ENCODE results near the gene PTK6. TPM values are rescaled to one million over a fixed set of nuclear protein-coding genes. Genes with fewer than 3 reads are reported as not detected.

Gene PTK6
- total RNA-seq, 4 donors from 2014 or later = 0.36 TPM; not detected in 3

DNA sequence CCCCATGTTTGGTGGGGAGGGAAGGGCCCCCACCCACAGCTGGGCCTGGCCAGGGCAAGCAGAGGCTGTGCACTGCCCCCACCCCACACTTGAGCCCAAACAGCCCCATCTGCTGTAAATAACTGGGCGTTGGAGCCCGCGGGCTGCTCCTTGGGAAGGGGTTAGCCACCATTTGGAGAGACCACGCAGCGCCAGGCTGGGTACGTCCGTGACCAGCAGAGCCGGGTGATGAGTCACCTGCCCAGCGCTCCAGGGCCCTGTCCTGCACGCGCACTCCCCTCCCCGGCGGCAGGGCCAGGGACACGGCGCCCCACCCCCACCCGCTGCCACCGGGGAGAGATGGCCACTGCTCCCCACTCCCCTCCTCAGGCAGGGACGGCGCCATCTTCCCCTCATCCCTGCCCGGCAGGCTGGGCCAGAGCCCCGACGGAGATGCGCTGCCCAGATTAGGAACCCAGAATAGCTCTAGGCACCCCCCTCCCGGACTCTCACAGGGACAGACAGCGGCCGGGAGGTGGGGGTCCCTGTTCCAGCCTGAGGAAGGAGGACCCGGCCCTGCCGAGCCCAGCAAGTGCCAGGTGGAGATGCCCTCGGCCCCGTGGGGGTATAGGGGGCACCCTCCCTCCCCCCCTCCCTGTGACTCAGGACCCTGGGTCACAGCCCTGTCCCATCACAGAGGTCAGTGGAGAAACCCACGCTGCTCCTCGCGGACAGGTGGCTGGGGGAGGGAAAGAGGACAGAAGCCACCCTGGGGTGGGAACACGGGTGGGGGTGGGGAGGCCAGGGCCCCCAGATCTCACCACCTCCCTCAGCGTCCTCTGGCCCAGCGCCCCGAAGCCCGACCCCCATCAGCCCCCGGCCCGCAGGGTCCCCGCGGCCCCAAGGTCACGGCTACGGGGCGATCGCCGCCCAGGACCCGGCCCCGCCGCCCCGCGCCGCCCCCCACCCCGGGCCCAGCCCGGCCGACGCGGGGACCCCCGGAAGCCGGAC, 38.9 kb downstream of the PTK6 start:
- Histone ChIP-seq H3K9me3 (no peaks in the 10 kb centered on the region), H3K36me3 (peaks cover 0 to 26% of the 10 kb centered on the region in 2 donors), H3K4me3 (peak overlapping the region; percentile 67 to 88 (median 84)), H3K4me1 (peaks cover 35 to 64% of the 10 kb centered on the region in 2 donors), H3K27me3 (no peaks in the 10 kb centered on the region), H3K27ac (peak overlapping the region; percentile 94 to 100 (median 98))
- TF ChIP-seq POLR2A (IDR thresholded peaks at IDR 0.05) = peak; percentile 73 to 87
- TF ChIP-seq, protein P1, sequence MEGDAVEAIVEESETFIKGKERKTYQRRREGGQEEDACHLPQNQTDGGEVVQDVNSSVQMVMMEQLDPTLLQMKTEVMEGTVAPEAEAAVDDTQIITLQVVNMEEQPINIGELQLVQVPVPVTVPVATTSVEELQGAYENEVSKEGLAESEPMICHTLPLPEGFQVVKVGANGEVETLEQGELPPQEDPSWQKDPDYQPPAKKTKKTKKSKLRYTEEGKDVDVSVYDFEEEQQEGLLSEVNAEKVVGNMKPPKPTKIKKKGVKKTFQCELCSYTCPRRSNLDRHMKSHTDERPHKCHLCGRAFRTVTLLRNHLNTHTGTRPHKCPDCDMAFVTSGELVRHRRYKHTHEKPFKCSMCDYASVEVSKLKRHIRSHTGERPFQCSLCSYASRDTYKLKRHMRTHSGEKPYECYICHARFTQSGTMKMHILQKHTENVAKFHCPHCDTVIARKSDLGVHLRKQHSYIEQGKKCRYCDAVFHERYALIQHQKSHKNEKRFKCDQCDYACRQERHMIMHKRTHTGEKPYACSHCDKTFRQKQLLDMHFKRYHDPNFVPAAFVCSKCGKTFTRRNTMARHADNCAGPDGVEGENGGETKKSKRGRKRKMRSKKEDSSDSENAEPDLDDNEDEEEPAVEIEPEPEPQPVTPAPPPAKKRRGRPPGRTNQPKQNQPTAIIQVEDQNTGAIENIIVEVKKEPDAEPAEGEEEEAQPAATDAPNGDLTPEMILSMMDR (IDR thresholded peaks at IDR 0.05 in 4 of 5, conservative IDR thresholded peaks at IDR 0.05 in 1 of 5) = no peak
- intact Hi-C loops (cut with DNase I; ENCODE audit: low total_unique reads) = no loop called here
- DNase-seq = peak; percentile 89 to 94
- in situ Hi-C loops (cut with MboI; ENCODE audit: low sequenced_read_pairs in 4 of 4) = no loop called here
- ATAC-seq = peak; percentile 22 to 33

DNA sequence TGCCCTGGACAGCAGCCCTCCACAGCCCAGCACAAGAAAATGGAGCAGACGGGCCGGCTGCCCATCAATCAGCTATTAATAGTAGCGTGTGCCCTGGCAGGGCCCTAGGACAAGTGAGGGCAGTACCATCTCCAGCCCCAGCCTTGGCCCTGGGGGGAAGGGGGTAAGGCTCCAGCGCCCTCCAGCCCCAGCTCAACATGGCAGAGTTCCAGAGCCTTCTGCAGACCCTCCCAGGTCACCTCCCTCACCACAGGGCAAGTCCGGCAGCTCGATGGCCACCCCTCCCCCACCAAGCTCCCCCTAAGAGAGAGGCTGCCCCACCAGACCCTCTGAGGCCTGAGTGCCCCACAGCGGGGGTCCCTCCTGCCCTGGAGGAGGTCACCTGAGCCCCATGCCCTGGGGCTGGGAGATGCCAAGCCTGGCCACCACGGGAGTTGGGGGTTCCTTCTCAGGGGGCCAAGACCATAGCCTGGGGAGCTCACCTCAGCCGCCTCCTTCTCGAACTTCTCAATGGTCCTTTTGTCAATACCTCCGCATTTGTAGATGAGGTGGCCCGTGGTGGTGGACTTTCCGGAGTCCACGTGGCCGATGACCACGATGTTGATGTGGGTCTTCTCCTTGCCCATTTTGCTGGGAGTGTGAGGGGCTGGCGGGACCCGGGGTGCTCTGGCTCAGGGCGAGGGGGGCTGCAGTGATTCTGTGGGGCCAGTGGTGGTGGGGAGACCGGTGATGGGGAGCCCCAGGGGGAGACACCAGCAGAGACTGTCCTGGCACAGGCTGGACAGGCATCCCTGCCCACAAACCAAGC, 39.8 kb downstream of the PTK6 start:
- H3K27ac ChIP-seq = peak overlapping the region; percentile 94 to 100 (median 98)
- no peaks in the 10 kb centered on the region for H3K27me3 ChIP-seq
- ATAC-seq = peak; percentile 13 to 18
- H3K4me3 ChIP-seq = peak overlapping the region; percentile 67 to 88 (median 84)
- DNase-seq = peak; percentile 64 to 84
- peak; percentile 51 to 56 for TF ChIP-seq POLR2A (IDR thresholded peaks at IDR 0.05)
- TF ChIP-seq, protein P1 (IDR thresholded peaks at IDR 0.05 in 4 of 5, conservative IDR thresholded peaks at IDR 0.05 in 1 of 5) = no peak
- H3K4me1 ChIP-seq = peaks cover 31 to 60% of the 10 kb centered on the region in 2 donors
- no peaks in the 10 kb centered on the region for H3K9me3 ChIP-seq
- in situ Hi-C loops (cut with MboI; ENCODE audit: low sequenced_read_pairs in 4 of 4) (no loop called here), intact Hi-C loops (cut with DNase I; ENCODE audit: low total_unique reads) (no loop called here)
- H3K36me3 ChIP-seq = peaks cover 0 to 34% of the 10 kb centered on the region in 2 donors

DNA sequence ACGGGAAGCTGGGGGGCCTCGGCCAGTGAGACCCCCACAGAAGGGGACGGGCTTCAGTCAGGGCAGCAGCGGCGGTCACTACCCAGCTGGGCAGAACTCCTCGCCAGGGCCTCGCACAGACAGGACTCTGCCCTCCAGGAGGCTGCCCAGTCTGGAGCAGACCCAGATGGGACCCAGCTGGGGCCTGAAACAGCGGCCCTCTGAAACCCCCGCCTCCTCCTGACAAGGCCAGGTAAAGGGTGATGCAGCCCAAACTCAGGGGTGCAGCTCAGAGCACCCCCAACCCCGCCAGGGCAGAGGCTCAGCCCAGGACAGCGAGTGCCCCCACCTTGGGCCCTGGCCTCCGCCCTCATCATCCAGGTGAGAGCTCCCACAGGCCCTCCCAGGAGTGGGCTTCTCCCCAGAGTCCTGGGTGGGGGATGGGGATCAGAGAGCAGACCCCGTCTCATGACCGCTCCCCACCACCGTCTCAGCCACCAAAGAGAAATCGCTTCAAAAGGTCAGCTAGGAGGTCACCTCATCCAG, 40.5 kb downstream of the PTK6 start:
- H3K27ac ChIP-seq = peak overlapping the region; percentile 94 to 100 (median 98)
- ATAC-seq (no peak), DNase-seq (peak in 1 of 2 donors; percentile 30)
- TF ChIP-seq POLR2A (IDR thresholded peaks at IDR 0.05) = no peak
- TF ChIP-seq, protein P1 (IDR thresholded peaks at IDR 0.05 in 4 of 5, conservative IDR thresholded peaks at IDR 0.05 in 1 of 5) = no peak
- peaks cover 28 to 57% of the 10 kb centered on the region in 2 donors for H3K4me1 ChIP-seq
- H3K9me3 ChIP-seq = no peaks in the 10 kb centered on the region
- in situ Hi-C loops (cut with MboI; ENCODE audit: low sequenced_read_pairs in 4 of 4) (no loop called here), intact Hi-C loops (cut with DNase I; ENCODE audit: low total_unique reads) (loop anchor here (1.0 kb wide), 1 partner anchor 24 kb away; the partner anchor contains the start of gene PPDPF)
- H3K27me3 ChIP-seq = no peaks in the 10 kb centered on the region
- H3K4me3 ChIP-seq = peak overlapping the region; percentile 67 to 88 (median 84)
- H3K36me3 ChIP-seq = peaks cover 0 to 40% of the 10 kb centered on the region in 2 donors

Measured in gastrocnemius medialis (tissue), 4 donors.